HepG2 (cell line): Measurements from ENCODE around the gene DNAAF3. TPM values are rescaled to one million over a fixed set of nuclear protein-coding genes. Genes with fewer than 3 reads are reported as not detected.
A peak's percentile ranks its signal among the peaks of the same experiment; 100 is the strongest.

Experiments used
- AHR ChIP-seq: IDR thresholded peaks from 2 replicates; pipeline ENCODE4 v1.6.1; 2018; ENCODE audit warnings: missing genetic modification reagents, missing compliant biosample characterization
- CBFB ChIP-seq: sonication (generic); formaldehyde crosslinking; IDR thresholded peaks from 2 replicates; pipeline ENCODE4 v1.4.0; 2020; ENCODE audit warnings: missing genetic modification reagents
- ETS1 ChIP-seq: sonication (generic); formaldehyde crosslinking; IDR thresholded peaks from 2 replicates; pipeline ENCODE4 v1.4.0; 2020; ENCODE audit warnings: missing genetic modification reagents
- ETV6 ChIP-seq: sonication (generic); formaldehyde crosslinking; conservative IDR thresholded peaks from 2 replicates; pipeline ENCODE4 v1.4.0; 2020; ENCODE audit warnings: missing genetic modification reagents
- FOXO1 ChIP-seq: sonication (generic); formaldehyde crosslinking; IDR thresholded peaks from 2 replicates; pipeline ENCODE4 v1.4.0; 2020; ENCODE audit warnings: missing genetic modification reagents
- GLMP ChIP-seq: sonication (generic); formaldehyde crosslinking; IDR thresholded peaks from 2 replicates; pipeline ENCODE4 v1.9.0; 2021; ENCODE audit warnings: missing genetic modification reagents, mild to moderate bottlenecking, borderline replicate concordance
- HHEX ChIP-seq: IDR thresholded peaks from 2 replicates; pipeline ENCODE4 v1.6.1; 2016; ENCODE audit warnings: control low read depth
- HNRNPLL ChIP-seq: fragments of 200-400 bp; formaldehyde crosslinking; IDR thresholded peaks from 2 replicates; pipeline ENCODE4 v1.6.1; 2017; ENCODE audit warnings: mild to moderate bottlenecking, low read depth, low read length; ENCODE audit not compliant: poor library complexity, severe bottlenecking
- HOXA5 ChIP-seq: sonication (generic); formaldehyde crosslinking; IDR thresholded peaks from 2 replicates; pipeline ENCODE4 v1.4.0; 2020; ENCODE audit warnings: missing genetic modification reagents
- KDM3A ChIP-seq: IDR thresholded peaks from 2 replicates; pipeline ENCODE4 v1.6.1; 2018; ENCODE audit warnings: low read depth, missing compliant biosample characterization
- KMT2A ChIP-seq: sonication (generic); formaldehyde crosslinking; IDR thresholded peaks from 2 replicates; pipeline ENCODE4 v1.4.0; 2020; ENCODE audit warnings: missing genetic modification reagents
- LRRFIP1 ChIP-seq: sonication (generic); formaldehyde crosslinking; conservative IDR thresholded peaks from 2 replicates; pipeline ENCODE4 v1.4.0; 2020; ENCODE audit warnings: missing genetic modification reagents
- SCMH1 ChIP-seq: sonication (generic); formaldehyde crosslinking; IDR thresholded peaks from 2 replicates; pipeline ENCODE4 v1.9.0; 2021; ENCODE audit warnings: missing genetic modification reagents, mild to moderate bottlenecking, borderline replicate concordance
- SRSF9 ChIP-seq: fragments of 200-400 bp; formaldehyde crosslinking; IDR thresholded peaks from 2 replicates; pipeline ENCODE4 v1.6.1; 2018; ENCODE audit warnings: borderline replicate concordance, mild to moderate bottlenecking, low read depth, low read length; ENCODE audit not compliant: insufficient read depth, poor library complexity, severe bottlenecking
- THAP9 ChIP-seq: sonication (generic); formaldehyde crosslinking; IDR thresholded peaks from 2 replicates; pipeline ENCODE4; 2020; ENCODE audit warnings: missing genetic modification reagents, mild to moderate bottlenecking, borderline replicate concordance
- UBTF ChIP-seq: sonication (generic); formaldehyde crosslinking; IDR thresholded peaks from 2 replicates; pipeline ENCODE4 v1.4.0; 2020; ENCODE audit warnings: mild to moderate bottlenecking, missing genetic modification reagents
- ZBTB42 ChIP-seq: sonication (generic); formaldehyde crosslinking; IDR thresholded peaks from 2 replicates; pipeline ENCODE4 v1.5.0; 2020; ENCODE audit warnings: mild to moderate bottlenecking, missing genetic modification reagents
- ZNF274 ChIP-seq: sonication (generic); formaldehyde crosslinking; IDR thresholded peaks from 2 replicates; pipeline ENCODE4 v1.5.1; 2020; ENCODE audit warnings: mild to moderate bottlenecking, missing genetic modification reagents
- ZNF703 ChIP-seq: sonication (generic); formaldehyde crosslinking; IDR thresholded peaks from 2 replicates; pipeline ENCODE4 v1.5.1; 2020; ENCODE audit warnings: missing genetic modification reagents, mild to moderate bottlenecking, moderate library complexity, borderline replicate concordance
- polyA plus RNA-seq, 8 experiments: library from polyadenylated mRNA; depleted of rRNA in 3 of 8; stranded (reverse) in 7 of 8; unstranded in 1 of 8; fragments of >200 nt; fragmentation: Illumina TruSeq in 4 of 8; extraction: Trizol in 4 of 8; gene quantifications; 2 replicates each; pipeline versions ENCODE4 v1.2.1 to v1.2.3, GENCODE V29; 2011 to 2016; ENCODE audit warnings: low read depth in 4 of 8, missing spikeins in 1 of 8, mixed read lengths in 1 of 8; ENCODE audit not compliant: insufficient read depth in 1 of 8
- total RNA-seq, 5 experiments: library from RNA; depleted of rRNA; stranded (reverse); fragments of >200 nt; fragmentation: Illumina TruSeq; extraction: Trizol; gene quantifications; 2 replicates each; pipeline ENCODE4 v1.2.3, GENCODE V29; 2016; ENCODE audit warnings: low read depth in 1 of 5

The DNAAF3 gene
- total and polyA plus RNA-seq, 2 of the 13 experiments (the other 11 are each of a cell fraction or from before 2014, with no cell fraction given), result 0.30 to 0.40 TPM

- TF ChIP-seq ETS1 (CRISPR knock-in tag) (no peak), HNRNPLL (peak; percentile 62), AHR (CRISPR knock-in tag) (peak; percentile 48; the same call in 1 of the 2 replicates), GLMP (CRISPR knock-in tag) (no peak), ZNF703 (CRISPR knock-in tag) (no peak), ETV6 (CRISPR knock-in tag) (no peak), CBFB (no peak; the same call in 1 of the 2 replicates), LRRFIP1 (CRISPR knock-in tag) (no peak), HOXA5 (CRISPR knock-in tag) (no peak), SRSF9 (no peak), ZBTB42 (CRISPR knock-in tag) (no peak), THAP9 (CRISPR knock-in tag) (peak; percentile 79), UBTF (CRISPR knock-in tag) (peak; percentile 86), KDM3A (CRISPR knock-in tag) (peak; percentile 8; the same call in 1 of the 2 replicates), FOXO1 (CRISPR knock-in tag) (peak; percentile 96), SCMH1 (CRISPR knock-in tag) (no peak), ZNF274 (CRISPR knock-in tag) (peak; percentile 70; the same call in 1 of the 2 replicates), KMT2A (CRISPR knock-in tag) (no peak), HHEX (CRISPR knock-in tag) (no peak)
Measured at GRCh38 chr19:55206664-55207500, 40.5 kb upstream of the DNAAF3 start (continued).
